ENCODE measurements around the gene LSM10.

LSM10 gene

GRCh38 chr1:36397378-36398230 lies at the start of gene LSM10:
Gene LSM10 (minus strand): TSS chr1:36397908. CDS start chr1:36394129, 3,779 bp downstream.
- peak; percentile 93 for DNase-seq

GRCh38 chr1:36447450-36447849 lies 49.7 kb upstream of the LSM10 start:
- DNase-seq = no peak

GRCh38 chr1:36446746-36447145 lies 49.0 kb upstream of the LSM10 start:
- DNase-seq = no peak

GRCh38 chr1:36446271-36446670 lies 48.6 kb upstream of the LSM10 start:
- no peak for DNase-seq

- no peak for DNase-seq
Observed at GRCh38 chr1:36443297-36443696, 45.6 kb upstream of the LSM10 start.

GRCh38 chr1:36442337-36442736 lies 44.6 kb upstream of the LSM10 start:
- DNase-seq = no peak

- no peak for DNase-seq
Observed at GRCh38 chr1:36440646-36441045, 42.9 kb upstream of the LSM10 start.

- no peak for DNase-seq
Observed at GRCh38 chr1:36440044-36440443, 42.3 kb upstream of the LSM10 start.

GRCh38 chr1:36438715-36439114 lies 41.0 kb upstream of the LSM10 start:
- DNase-seq = no peak

- DNase-seq = no peak
Observed at GRCh38 chr1:36436821-36437220, 39.1 kb upstream of the LSM10 start.

- DNase-seq = no peak
Observed at GRCh38 chr1:36433102-36433501, 35.4 kb upstream of the LSM10 start.

GRCh38 chr1:36432616-36433015 lies 34.9 kb upstream of the LSM10 start:
- DNase-seq = no peak

- no peak for DNase-seq
Observed at GRCh38 chr1:36425791-36426190, 28.1 kb upstream of the LSM10 start.

GRCh38 chr1:36421649-36422048 lies 23.9 kb upstream of the LSM10 start:
- no peak for DNase-seq

GRCh38 chr1:36420836-36421317 lies 23.2 kb upstream of the LSM10 start:
- DNase-seq = peak; percentile 89

- peak; percentile 39 for DNase-seq
Observed at GRCh38 chr1:36420409-36420808, 22.7 kb upstream of the LSM10 start.

- no peak for DNase-seq
Observed at GRCh38 chr1:36419569-36419968, 21.9 kb upstream of the LSM10 start.

GRCh38 chr1:36419140-36419539 lies 21.4 kb upstream of the LSM10 start:
- no peak for DNase-seq

GRCh38 chr1:36417931-36418330 lies 20.2 kb upstream of the LSM10 start:
- DNase-seq = no peak

GRCh38 chr1:36415661-36416326 lies 18.1 kb upstream of the LSM10 start:
- DNase-seq = no peak

- DNase-seq = no peak
Observed at GRCh38 chr1:36414384-36414783, 16.7 kb upstream of the LSM10 start.

- DNase-seq = peak; percentile 66
Observed at GRCh38 chr1:36411674-36412648, 14.3 kb upstream of the LSM10 start.

GRCh38 chr1:36408479-36408878 lies 10.8 kb upstream of the LSM10 start:
- no peak for DNase-seq

Data from CD4-positive, alpha-beta T cell treated with Interleukin-17A for 1 hour (primary cell).